ENCODE results near the gene KIF6. TPM values are rescaled to one million over a fixed set of nuclear protein-coding genes. Genes with fewer than 3 reads are reported as not detected.

KIF6 gene
- total RNA-seq, 1 donor from 2014 or later, result 0.06 TPM

- DNase-seq (ENCODE audit: extremely low read depth, low read depth, low spot score), result no peak
Observed at GRCh38 chr6:39666706-39667489, 58.3 kb downstream of the KIF6 start.

GRCh38 chr6:39665861-39666260, 59.3 kb downstream of the KIF6 start:
- DNase-seq (ENCODE audit: extremely low read depth, low read depth, low spot score), result no peak

GRCh38 chr6:39664173-39664572, 61.0 kb downstream of the KIF6 start:
- DNase-seq (ENCODE audit: extremely low read depth, low read depth, low spot score), result no peak

GRCh38 chr6:39657355-39658135, 67.7 kb downstream of the KIF6 start:
- DNase-seq (ENCODE audit: extremely low read depth, low read depth, low spot score), result no peak

- DNase-seq (ENCODE audit: extremely low read depth, low read depth, low spot score), result no peak
Observed at GRCh38 chr6:39654121-39654520, 71.1 kb downstream of the KIF6 start.

- DNase-seq (ENCODE audit: extremely low read depth, low read depth, low spot score), result no peak
Observed at GRCh38 chr6:39653612-39654011, 71.6 kb downstream of the KIF6 start.

GRCh38 chr6:39649996-39650395, 75.2 kb downstream of the KIF6 start:
- DNase-seq (ENCODE audit: extremely low read depth, low read depth, low spot score), result no peak

- DNase-seq (ENCODE audit: extremely low read depth, low read depth, low spot score), result no peak
Observed at GRCh38 chr6:39646751-39647420, 78.3 kb downstream of the KIF6 start.

- no peak for DNase-seq (ENCODE audit: extremely low read depth, low read depth, low spot score)
Observed at GRCh38 chr6:39642270-39642669, 82.9 kb downstream of the KIF6 start.

- no peak for DNase-seq (ENCODE audit: extremely low read depth, low read depth, low spot score)
Observed at GRCh38 chr6:39638126-39638822, 86.9 kb downstream of the KIF6 start.

- no peak for DNase-seq (ENCODE audit: extremely low read depth, low read depth, low spot score)
Observed at GRCh38 chr6:39634646-39635341, 90.4 kb downstream of the KIF6 start.

- DNase-seq (ENCODE audit: extremely low read depth, low read depth, low spot score), result no peak
Observed at GRCh38 chr6:39625209-39625608, 100.0 kb downstream of the KIF6 start.

- DNase-seq (ENCODE audit: extremely low read depth, low read depth, low spot score), result no peak
Observed at GRCh38 chr6:39623750-39624149, 101.5 kb downstream of the KIF6 start.

GRCh38 chr6:39617520-39617919, 107.7 kb downstream of the KIF6 start:
- DNase-seq (ENCODE audit: extremely low read depth, low read depth, low spot score), result no peak

- no peak for DNase-seq (ENCODE audit: extremely low read depth, low read depth, low spot score)
Observed at GRCh38 chr6:39617026-39617425, 108.2 kb downstream of the KIF6 start.

GRCh38 chr6:39615622-39616021, 109.6 kb downstream of the KIF6 start:
- no peak for DNase-seq (ENCODE audit: extremely low read depth, low read depth, low spot score)

GRCh38 chr6:39614393-39614950, 110.7 kb downstream of the KIF6 start:
- DNase-seq (ENCODE audit: extremely low read depth, low read depth, low spot score), result no peak

GRCh38 chr6:39610221-39610620, 115.0 kb downstream of the KIF6 start:
- no peak for DNase-seq (ENCODE audit: extremely low read depth, low read depth, low spot score)

- no peak for DNase-seq (ENCODE audit: extremely low read depth, low read depth, low spot score)
Observed at GRCh38 chr6:39608652-39609345, 116.4 kb downstream of the KIF6 start.

Data from glomerular endothelial cell (primary cell).